Ammon's horn (tissue), 1 donor: ENCODE results near the gene MYLK3.
"Not testable (repeated sequence)": the region's sequence is repeated elsewhere in the genome, so short reads cannot be mapped to it uniquely, and the experiment has no call there.

Experiments
- DNase-seq: peaks from one replicate; pipeline ENCODE4 v3.0.0-alpha.2; 2016; ENCODE audit warnings: low spot score

MYLK3 gene

DNA sequence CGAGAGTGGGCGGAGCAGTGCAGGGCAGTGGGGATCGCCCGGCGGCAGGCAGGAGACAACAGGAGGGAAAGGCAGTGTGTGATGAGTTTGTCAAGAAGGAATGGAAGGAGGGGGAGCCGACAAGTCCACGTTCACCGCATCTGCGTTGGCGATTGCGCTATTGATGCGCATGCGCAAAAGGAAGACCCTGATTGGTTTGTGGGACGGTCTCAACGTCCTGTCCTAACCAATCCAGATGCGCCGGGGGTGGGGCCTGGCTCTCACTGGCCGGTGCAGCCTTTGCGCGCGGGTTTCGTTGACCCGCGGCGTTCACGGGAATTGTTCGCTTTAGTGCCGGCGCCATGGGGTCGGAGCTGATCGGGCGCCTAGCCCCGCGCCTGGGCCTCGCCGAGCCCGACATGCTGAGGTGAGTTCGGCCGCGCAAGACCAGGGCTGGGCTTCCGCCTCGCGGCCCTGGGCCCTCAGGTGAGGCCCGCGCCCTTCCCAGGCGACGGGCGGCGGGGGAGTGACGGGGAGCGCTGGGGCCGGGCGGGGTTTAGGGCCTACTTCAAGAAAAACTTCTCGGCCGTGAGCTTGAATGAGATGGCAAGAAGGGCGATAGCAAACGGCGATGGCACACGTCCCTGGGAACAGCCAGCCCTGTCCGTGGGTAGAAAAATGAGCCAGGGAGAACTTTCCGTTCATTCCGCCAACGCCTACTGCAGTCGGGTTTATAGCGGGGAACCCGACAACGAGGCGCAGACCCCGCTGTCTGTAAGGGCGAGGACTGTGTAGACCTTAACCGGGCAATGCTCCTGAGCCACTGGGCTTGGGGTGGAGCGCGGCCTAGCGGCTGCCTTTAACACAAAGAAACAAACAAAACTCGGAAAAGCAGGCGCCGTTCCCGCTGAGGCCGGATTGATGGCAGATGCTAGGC is 58.5 kb downstream of the MYLK3 start, which contains the start of gene ORC6:
Gene ORC6 (plus strand): TSS at position 295 of the 916 bp plus-strand sequence. CDS start 47 bp downstream, at position 342.
- DNase-seq = peak; percentile 97

- peak; percentile 99 for DNase-seq
These were observed 59.3 kb downstream of the MYLK3 start, which contains the start of gene VPS35 for GRCh38 chr16:46688654-46689364. VPS35 (minus strand) TSS chr16:46689178; CDS start chr16:46689133, 45 bp downstream.

DNA sequence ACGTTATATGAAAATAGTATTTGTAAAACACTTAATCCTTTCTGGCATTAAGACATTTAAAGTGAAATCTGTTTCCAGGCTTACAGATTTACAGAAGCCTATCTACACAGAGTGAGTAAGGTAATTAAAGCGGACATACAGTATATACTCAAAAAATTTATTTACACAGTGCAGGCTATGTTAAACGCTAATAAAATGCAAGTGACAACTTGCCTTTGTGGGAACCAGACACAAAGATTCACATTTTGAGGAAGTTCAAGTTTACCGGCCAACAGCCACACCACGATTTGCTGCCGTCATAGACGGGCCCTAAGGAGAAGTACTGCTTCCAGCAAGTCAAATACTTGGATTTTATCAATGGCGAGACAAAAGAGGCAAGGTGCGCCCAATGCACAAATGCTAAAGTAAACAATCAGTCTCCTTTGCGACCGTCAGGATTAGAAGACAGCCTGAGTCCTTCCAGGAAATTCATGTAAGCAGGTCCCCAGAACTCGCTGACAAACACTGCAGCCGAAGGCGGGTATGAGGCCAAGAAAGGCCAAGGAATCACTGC is 60.0 kb downstream of the MYLK3 start:
- peak; percentile 69 for DNase-seq

DNA sequence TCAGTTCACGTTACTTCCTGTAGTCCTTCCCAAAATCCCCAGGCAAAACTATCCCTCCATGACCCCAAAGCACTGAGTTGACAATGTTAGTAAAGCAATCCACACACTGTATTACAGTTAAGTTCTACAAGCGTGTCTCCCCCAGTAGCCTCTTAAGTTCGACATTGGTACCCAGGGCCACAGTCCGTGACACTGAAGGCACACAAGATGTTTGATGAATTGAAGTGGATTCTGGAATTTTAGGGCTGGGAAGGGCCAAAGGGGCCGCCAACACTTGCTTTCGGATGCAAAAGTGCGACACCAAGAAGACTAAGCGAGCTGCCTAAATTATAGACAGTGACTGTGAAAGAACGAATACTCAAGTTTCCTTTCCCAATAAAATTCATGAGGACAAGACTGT is 60.7 kb downstream of the MYLK3 start:
- no peak for DNase-seq

DNA sequence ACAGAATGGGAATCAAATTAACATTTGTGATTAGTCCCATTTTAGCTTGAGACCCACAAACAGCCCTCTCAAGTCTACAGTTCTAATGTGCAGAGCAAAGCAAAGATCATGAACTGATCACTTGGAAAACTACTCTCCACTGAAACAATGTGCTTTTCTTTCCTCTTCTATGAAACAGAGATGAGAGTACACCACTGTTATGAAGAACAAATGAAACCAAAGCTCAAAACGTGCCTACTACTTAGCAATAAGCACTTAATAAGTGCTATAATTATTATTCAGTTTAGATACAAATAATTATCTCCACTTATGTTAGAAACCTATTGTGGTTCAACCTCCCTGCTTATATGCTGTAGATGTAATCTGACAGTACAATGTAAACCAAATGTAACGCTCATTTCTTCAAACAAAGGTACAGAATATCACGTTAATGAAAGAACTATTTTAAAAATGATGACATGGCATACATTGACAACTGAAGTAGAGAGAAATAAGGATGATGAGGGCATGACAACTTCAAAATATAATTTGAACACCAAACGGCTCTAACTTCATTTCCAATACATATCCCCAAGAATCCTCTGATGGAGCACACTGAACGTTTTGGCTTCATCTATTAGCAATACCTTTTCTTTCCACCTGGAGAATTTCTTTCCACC is 61.2 kb downstream of the MYLK3 start:
- DNase-seq = no peak

- not testable (repeated sequence) for DNase-seq
These were observed 66.3 kb downstream of the MYLK3 start for GRCh38 chr16:46681867-46682266.

DNA sequence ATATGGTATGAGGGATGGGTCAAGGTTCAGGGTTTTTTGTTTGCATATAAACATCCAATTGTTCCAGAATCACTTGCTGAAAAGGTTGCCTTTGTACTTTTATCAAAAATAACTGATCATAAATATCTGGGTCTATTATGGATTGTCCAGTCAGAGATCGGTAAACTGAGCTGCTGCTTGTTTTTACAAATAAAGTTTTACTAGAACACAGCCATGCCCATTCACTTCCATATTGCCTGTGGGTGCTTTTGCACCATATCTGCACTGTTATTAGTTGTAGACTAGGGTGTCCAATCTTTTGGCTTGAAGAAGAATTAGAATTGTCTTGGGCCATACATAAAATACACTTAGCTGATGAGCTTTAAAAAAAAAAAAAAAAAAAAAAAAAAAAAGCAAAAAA is 70.2 kb downstream of the MYLK3 start:
- not testable (repeated sequence) for DNase-seq

DNA sequence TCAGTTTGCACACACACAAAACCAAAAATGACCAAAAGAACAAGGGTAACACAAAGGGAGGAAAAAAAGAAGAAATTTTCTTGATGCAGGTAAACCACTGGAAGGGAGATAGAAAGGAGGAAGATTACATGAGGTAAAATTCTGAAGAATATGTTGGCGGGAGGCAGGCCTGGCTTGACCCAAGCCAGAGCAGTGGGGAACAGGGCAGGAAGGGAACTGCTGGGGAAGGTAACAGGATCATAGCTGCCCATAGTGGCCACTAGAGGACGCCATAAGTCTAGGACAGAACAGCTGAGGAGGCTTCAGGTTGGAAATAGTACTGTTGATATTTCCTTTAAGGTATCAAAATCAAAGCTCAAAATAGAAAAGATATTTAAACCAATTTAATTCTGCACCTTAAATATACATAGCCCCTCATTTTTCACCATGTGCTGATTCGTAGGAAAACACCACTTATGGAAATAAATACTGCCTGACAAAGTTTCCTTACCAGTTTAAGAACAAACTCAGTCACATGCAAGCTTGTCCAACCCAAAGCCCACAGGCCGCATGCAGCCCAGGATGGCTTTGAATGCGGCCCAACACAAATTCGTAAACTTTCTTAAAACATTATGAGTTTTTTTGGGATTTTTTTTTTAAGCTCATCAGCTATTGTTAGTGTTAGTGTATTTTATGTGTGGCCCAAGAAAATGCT is 74.7 kb downstream of the MYLK3 start:
- peak; percentile 68 for DNase-seq

GRCh38 chr16:46662123-46662522 is 86.0 kb downstream of the MYLK3 start:
- no peak for DNase-seq

DNA sequence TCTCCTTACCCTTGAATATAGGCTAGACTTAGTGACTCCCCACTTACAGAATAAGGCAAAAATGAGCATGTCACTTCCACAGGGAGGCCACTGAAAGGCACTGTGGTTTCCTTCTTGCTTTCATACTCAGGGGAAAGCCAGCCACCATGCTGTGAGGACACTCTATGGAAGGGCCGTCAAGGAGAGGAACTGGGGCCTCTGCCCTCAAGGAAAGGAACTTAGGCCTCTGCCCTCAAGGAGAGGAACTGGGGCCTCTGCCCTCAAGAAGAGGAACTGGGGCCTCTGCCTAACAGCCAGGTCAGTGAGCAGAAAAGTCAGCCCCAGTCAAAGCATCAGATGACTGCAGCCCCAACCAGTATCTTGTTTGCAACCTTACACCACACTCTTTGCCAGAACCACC is 89.2 kb downstream of the MYLK3 start:
- peak; percentile 70 for DNase-seq
